GM21737 (cell line): Measurements from ENCODE around the gene ZNF679.
"Not testable (repeated sequence)": the region's sequence is repeated elsewhere in the genome, so short reads cannot be mapped to it uniquely, and the experiment has no call there.

ENCODE experiments used
- ATAC-seq: cut with Tn5 transposase; IDR thresholded peaks from one replicate; pipeline ENCODE4 v1.9.1; 2021; ENCODE audit warnings: mild to moderate bottlenecking, moderate library complexity; ENCODE audit not compliant: unreplicated experiment

The ZNF679 gene

DNA sequence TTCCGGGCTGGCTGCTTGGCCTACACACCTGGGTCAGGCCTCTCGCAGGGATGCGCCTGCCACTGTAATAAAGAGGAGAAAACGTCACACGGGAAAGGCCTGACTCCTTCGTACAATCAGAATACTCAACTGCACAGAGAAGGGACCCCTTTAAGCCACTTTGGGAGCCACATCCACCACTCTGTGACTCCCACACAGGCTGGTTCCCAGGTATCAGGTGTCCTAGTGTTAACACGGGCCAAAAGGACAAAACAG lies 79.7 kb downstream of the ZNF679 start:
- ATAC-seq = no peak

DNA sequence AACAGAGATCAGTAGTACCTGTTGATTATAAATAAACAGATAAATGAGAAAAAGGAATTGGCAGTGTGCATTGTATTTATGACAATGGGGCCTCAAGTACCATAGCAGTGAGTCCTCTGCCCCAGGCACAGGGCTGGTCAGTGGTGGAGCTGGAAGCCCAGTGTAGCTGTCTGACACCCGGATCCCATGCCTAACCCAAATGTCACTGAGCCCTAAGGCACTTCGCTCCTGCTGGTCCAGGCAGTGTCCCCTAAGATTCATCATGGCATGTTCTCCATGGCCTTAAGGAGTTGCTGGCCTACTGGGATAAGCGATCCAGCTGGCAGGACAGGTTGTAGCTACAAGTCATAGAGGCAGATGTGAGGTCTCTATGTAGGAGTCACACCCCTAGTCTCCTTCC lies 82.2 kb downstream of the ZNF679 start:
- ATAC-seq = no peak

DNA sequence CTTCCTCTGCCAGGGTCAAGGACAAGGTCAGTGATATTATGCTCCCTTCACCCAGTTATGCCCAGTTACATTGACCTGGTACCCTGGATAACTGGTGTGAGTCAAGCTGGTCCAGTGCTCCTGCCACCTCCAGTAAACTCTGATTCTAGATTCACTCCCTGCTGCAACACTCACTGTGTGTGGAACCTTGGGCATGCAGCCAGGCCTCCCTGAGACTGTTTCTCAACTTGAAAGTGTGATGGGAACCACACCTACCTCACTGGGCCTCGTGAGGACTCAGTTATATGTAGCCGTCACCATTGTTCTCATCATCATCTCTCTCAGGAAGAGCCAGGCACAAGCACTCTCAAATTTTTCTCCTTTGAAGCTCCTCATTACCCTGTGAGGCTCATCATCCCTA lies 84.6 kb downstream of the ZNF679 start:
- no peak for ATAC-seq

DNA sequence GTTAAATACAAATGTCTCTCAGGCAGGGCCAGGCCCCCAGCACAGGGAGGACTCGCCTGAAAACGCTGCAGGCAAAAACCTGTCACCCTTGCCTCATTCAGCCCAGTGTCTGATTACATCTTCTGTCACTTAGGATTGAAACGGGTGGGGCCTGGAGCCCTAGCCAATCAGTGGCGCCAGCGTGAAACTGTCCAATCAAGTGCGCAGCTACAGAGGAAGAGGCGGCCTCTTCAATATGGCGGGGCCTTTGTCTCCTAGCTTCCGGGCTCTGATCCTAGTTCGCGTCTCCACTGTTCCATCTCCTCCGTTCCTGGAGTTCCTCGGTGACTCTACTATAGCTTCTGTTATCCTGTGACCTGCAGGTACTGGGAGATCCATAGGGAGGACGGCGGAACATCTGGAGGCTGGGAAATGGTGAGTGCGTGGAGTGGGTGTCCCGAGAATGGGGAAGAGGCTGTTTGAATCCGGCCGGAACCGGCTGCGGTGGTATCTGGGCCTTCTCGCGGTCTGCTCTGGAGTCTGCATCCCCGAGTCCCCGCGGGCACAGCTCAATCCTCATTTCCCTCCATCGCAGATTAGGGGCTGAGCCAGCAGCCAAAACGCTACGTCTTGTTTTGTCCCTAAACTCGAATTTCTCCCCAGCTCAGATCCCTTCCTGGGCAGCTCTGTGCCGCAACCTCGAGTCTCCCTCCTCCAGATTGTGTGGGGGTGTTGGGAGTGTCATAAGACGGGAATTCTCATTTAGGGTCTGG lies 85.6 kb downstream of the ZNF679 start, which contains the start of gene ZNF736:
Gene ZNF736, plus strand, starts transcription at position 222 of the 752 bp plus-strand sequence. Its CDS starts 190 bp downstream, at position 412.
- ATAC-seq = peak; percentile 100

DNA sequence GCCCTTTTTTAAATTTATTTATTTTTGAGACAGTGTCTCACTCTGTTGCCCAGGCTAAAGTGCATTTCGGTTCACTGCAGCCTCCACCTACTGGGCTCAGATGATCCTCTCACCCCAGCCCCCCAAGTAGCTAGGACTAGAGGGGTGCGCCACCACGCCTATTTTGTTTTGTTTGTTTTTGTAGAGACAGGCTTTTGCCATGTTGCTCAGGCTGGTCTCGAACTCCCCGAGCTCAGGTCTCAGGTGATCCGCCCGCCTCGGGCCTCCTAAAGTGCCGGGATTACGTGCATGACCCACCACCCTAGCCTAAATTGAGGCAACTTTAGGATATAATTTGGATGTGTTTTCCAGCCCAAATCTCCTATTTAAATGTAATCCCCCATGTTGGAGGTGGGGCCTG lies 86.3 kb downstream of the ZNF679 start:
- ATAC-seq = no peak

DNA sequence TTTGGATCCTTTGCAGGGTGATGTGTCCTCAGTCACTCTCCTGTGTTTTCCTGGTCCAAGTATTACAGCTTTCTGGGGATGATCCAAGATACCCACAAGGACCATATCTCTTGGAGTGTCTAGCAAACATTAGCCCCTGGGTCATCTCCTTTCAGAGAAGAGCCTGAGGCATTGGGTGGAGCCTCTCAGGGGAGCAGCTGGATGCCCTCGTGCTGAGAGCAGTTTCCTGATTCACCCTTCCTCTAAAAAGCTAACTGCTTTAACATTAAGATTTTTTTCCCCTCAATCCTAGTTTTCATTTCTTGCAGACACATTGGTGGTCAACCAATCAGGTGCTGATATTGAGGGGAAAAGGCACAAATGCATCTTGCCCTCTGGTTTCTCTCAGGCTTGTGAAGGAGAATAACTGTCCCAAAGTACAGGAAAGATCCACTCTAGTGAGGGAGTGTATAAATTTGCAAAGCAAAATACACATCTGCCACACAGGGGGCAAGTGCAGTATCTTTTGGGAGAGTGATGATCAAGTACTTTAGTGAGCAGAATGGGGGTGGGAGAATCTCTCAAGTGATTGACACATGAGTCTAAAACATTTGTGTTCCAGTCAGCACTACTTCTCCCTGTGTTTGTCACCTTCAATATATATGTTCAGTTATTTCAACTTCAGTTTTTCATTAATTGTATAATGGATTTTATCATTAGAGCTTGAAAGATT lies 87.9 kb downstream of the ZNF679 start:
- not testable (repeated sequence) for ATAC-seq
